Measurements from ENCODE around the gene LSMEM2.
"Not testable (repeated sequence)": the region's sequence is repeated elsewhere in the genome, so short reads cannot be mapped to it uniquely, and the experiment has no call there.

The LSMEM2 gene

GRCh38 chr3:50264383-50264963 is 14.4 kb upstream of the LSMEM2 start:
- FAIRE-seq (no peak), DNase-seq (ENCODE audit: low spot score) (peak; percentile 84)

- DNase-seq (ENCODE audit: low spot score) = peak; percentile 40
Observed at GRCh38 chr3:50264964-50265485, 13.9 kb upstream of the LSMEM2 start.

GRCh38 chr3:50265571-50265970 is 13.3 kb upstream of the LSMEM2 start:
- no peak for FAIRE-seq
- no peak for DNase-seq (ENCODE audit: low spot score)

More at GRCh38 chr3:50264964-50265485, 13.9 kb upstream of the LSMEM2 start:
- FAIRE-seq = no peak

- FAIRE-seq (no peak), DNase-seq (ENCODE audit: low spot score) (no peak)
Observed at GRCh38 chr3:50266017-50266416, 12.9 kb upstream of the LSMEM2 start.

- FAIRE-seq (no peak), DNase-seq (ENCODE audit: low spot score) (no peak)
Observed at GRCh38 chr3:50266836-50267235, 12.1 kb upstream of the LSMEM2 start.

GRCh38 chr3:50267280-50267913 is 11.5 kb upstream of the LSMEM2 start:
- DNase-seq (ENCODE audit: low spot score) = no peak
- FAIRE-seq = no peak

GRCh38 chr3:50268276-50268675 is 10.6 kb upstream of the LSMEM2 start:
- no peak for FAIRE-seq
- DNase-seq (ENCODE audit: low spot score) = no peak

- FAIRE-seq = no peak
- peak; percentile 58 for DNase-seq (ENCODE audit: low spot score)
Observed at GRCh38 chr3:50268703-50269451, 10.0 kb upstream of the LSMEM2 start, which contains the start of gene SEMA3B. Gene SEMA3B, plus strand, starts transcription at chr3:50269147. Its CDS starts 94 bp downstream, at chr3:50269241.

GRCh38 chr3:50269460-50269859 is 9.4 kb upstream of the LSMEM2 start:
- FAIRE-seq (no peak), DNase-seq (ENCODE audit: low spot score) (no peak)

- FAIRE-seq = no peak
- peak; percentile 64 for DNase-seq (ENCODE audit: low spot score)
Observed at GRCh38 chr3:50269977-50270413, 8.9 kb upstream of the LSMEM2 start.

GRCh38 chr3:50270422-50271224 is 8.3 kb upstream of the LSMEM2 start:
- DNase-seq (ENCODE audit: low spot score) (no peak), FAIRE-seq (no peak)

- FAIRE-seq = no peak
- no peak for DNase-seq (ENCODE audit: low spot score)
Observed at GRCh38 chr3:50271314-50271936, 7.5 kb upstream of the LSMEM2 start.

GRCh38 chr3:50272538-50272910 is 6.4 kb upstream of the LSMEM2 start:
- not testable (repeated sequence) for FAIRE-seq

GRCh38 chr3:50272911-50273688 is 5.8 kb upstream of the LSMEM2 start:
- DNase-seq (ENCODE audit: low spot score) = peak; percentile 70
- no peak for FAIRE-seq

More at GRCh38 chr3:50272538-50272910, 6.4 kb upstream of the LSMEM2 start:
- not testable (repeated sequence) for DNase-seq (ENCODE audit: low spot score)

GRCh38 chr3:50273689-50274065 is 5.2 kb upstream of the LSMEM2 start:
- DNase-seq (ENCODE audit: low spot score) (no peak), FAIRE-seq (no peak)

GRCh38 chr3:50274371-50275104 is 4.3 kb upstream of the LSMEM2 start:
- DNase-seq (ENCODE audit: low spot score) = no peak
- FAIRE-seq = no peak

- DNase-seq (ENCODE audit: low spot score) (no peak), FAIRE-seq (no peak)
Observed at GRCh38 chr3:50275141-50275995, 3.5 kb upstream of the LSMEM2 start.

GRCh38 chr3:50275996-50276761 is 2.7 kb upstream of the LSMEM2 start:
- DNase-seq (ENCODE audit: low spot score) (no peak), FAIRE-seq (no peak)
